Ovary (tissue), 3 donors: ENCODE measurements around the gene GNG7.

Source experiments
- CTCF ChIP-seq, 3 donors: fragments of 450-650 bp in 2 of 3; fragments of 200-600 bp in 1 of 3; IDR thresholded peaks; one replicate each; pipeline versions ENCODE4 v1.5.1 to v1.8.0; 2016 to 2022; ENCODE audit warnings: antibody characterized with exemption in 3 of 3, mild to moderate bottlenecking in 1 of 3
- EP300 ChIP-seq: sonication (generic); formaldehyde crosslinking; IDR thresholded peaks from one replicate; pipeline ENCODE4 v1.6.1; 2017; ENCODE audit warnings: antibody characterized with exemption
- donor health status: DM: no; HTN: no; CAD: no.

GRCh38 chr19:2476451-2477140 lies 225.9 kb downstream of the GNG7 start:
- TF ChIP-seq CTCF (IDR thresholded peaks at IDR 0.05) (no peak), EP300 (no peak)
